Stimulated activated naive B cell treated with anti-CD40 and anti-IgM and Interleukin-4, amounts not matched to agents 10 μg/mL and 1 μg/mL and 100 μg/mL, for 72 hours (primary cell): ENCODE measurements around the gene PCSK2.

Experiments
- ATAC-seq, 2 donors: fragments of 150-1000 bp; cut with Tn5 transposase; replicated peaks; 2 replicates each; pipeline ENCODE4 v1.10.0; 2021; ENCODE audit warnings: moderate library complexity in 1 of 2
- DNase-seq: peaks from one replicate; pipeline ENCODE4 v3.0.0; 2021
- H3K27ac Mint-ChIP-seq: one replicate; pipeline ENCODE4 v1.8.0; 2022; ENCODE audit warnings: mild to moderate bottlenecking, mixed read lengths
- H3K27me3 Mint-ChIP-seq, 2 donors: one replicate each; pipeline ENCODE4 v1.8.0; 2022; ENCODE audit warnings: mixed read lengths in 2 of 2
- H3K36me3 Mint-ChIP-seq, 2 donors: one replicate each; pipeline ENCODE4 v1.8.0; 2022; ENCODE audit warnings: mixed read lengths in 2 of 2, mild to moderate bottlenecking in 1 of 2
- H3K4me1 Mint-ChIP-seq, 2 donors: one replicate each; pipeline ENCODE4 v1.8.0; 2022; ENCODE audit warnings: mixed read lengths in 2 of 2, mild to moderate bottlenecking in 1 of 2
- H3K4me3 Mint-ChIP-seq, 2 donors: one replicate each; pipeline ENCODE4 v1.8.0; 2022; ENCODE audit warnings: mild to moderate bottlenecking in 2 of 2, mixed read lengths in 2 of 2, moderate library complexity in 1 of 2
- H3K9me3 Mint-ChIP-seq, 2 donors: one replicate each; pipeline ENCODE4 v1.8.0; 2022; ENCODE audit warnings: mixed read lengths in 2 of 2, mild to moderate bottlenecking in 1 of 2

PCSK2 gene

DNA sequence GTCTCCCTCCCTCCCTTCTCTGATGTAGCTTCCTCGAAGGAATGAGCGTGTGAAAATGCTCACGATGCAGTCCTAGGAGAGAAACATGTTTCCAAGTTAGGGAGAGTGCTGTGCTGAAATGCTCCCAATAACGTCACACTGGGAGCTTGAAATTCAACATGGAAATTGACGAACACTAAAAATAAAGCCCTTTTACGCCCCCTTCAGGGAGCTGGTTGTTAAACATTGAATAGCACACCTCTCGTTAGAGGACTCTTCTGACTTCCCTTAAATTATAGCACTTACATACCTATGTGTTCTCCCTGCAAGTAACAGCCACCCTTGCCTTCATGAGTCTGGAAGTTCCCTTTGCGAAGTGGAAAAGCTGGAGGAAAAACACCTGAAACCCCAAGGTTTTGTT is 215.7 kb downstream of the PCSK2 start:
- Mint-ChIP-seq H3K36me3 (no peaks in the 10 kb centered on the region), H3K27me3 (peaks cover 27 to 28% of the 10 kb centered on the region in 2 donors), H3K27ac (no peak overlapping the region), H3K4me1 (no peaks in the 10 kb centered on the region), H3K4me3 (no peak overlapping the region), H3K9me3 (peaks cover 0 to 4% of the 10 kb centered on the region in 2 donors)
- DNase-seq = no peak
- no peak for ATAC-seq

DNA sequence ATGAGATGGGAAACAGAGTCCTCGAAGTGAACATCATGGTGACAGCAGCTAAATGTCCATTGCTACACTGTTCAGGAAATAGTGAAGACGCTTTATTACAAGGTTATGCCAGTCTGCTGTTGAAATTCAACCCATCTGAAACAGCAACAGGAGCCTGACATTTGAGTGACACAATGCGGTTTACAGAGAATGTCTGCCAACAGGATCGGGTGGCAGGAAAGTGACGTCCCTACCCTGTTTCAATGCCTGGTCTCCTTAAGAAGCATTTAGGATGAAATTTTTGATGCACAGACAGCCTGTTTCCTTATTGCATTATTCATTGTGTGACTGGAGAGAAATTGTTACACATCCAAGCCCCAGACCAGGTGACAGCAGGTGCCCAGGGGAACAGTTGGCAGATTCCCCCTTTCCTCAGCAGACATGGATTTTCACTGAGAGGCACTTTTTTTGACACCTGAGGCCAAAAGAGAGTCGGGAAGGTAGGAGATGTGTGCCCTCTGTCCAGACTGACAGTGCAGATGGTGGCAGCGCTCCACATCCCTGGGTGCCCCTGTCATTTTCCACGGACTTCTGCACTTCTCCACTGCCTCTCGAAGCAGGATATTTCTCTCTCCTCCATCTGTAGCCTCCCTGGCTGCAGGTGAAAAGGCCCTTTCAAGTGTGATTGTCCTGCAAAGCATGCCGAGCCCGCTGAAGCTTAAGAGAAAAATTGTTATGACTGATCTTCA is 216.5 kb downstream of the PCSK2 start:
- H3K36me3 Mint-ChIP-seq = no peaks in the 10 kb centered on the region
- no peak overlapping the region for H3K4me3 Mint-ChIP-seq
- no peak for DNase-seq
- peaks cover 27 to 28% of the 10 kb centered on the region in 2 donors for H3K27me3 Mint-ChIP-seq
- H3K9me3 Mint-ChIP-seq = peaks cover 0 to 4% of the 10 kb centered on the region in 2 donors
- H3K27ac Mint-ChIP-seq = no peak overlapping the region
- no peaks in the 10 kb centered on the region for H3K4me1 Mint-ChIP-seq
- no peak for ATAC-seq

DNA sequence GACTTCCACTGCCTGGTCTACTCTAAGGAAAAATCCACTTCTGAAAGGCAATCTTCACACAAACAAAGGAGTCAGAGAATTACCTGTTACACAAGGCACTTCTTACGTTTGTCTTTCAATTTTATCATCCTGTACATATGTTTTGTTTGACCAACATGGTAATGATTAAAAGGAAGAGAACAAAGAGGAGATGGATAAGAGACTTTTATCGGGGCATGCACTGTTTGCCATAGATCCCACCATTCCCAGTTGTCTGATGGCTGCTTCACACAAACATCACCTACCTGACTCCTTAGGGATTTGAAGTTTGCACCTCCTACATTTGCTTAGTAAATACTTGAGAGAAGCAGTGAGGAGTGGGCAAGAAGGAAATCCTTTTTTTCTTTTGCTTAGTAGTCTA is 217.3 kb downstream of the PCSK2 start:
- Mint-ChIP-seq H3K27me3 (peaks cover 27 to 28% of the 10 kb centered on the region in 2 donors), H3K4me1 (no peaks in the 10 kb centered on the region), H3K4me3 (no peak overlapping the region), H3K9me3 (peaks cover 0 to 4% of the 10 kb centered on the region in 2 donors), H3K27ac (no peak overlapping the region), H3K36me3 (no peaks in the 10 kb centered on the region)
- ATAC-seq (no peak), DNase-seq (no peak)

DNA sequence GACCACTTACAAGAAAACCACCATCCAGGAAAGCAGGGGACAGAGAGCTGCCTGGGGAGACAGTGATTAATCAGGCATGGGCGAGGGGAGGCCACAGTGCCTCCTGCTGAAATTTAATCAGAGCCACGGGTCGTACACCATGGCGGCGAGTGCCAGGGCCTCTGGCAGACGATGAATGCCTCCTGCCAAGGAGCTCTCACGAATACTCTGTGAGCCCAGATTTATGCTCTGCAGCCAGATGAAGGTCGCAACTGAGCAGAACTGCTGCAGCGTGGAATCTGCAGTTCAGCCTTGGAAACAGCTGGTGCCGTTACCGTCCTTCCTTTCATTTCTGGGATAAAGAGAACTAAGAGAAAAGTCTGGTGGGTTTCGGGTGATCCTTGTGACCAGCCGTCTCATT is 218.7 kb downstream of the PCSK2 start:
- DNase-seq (no peak), ATAC-seq (no peak)
- Mint-ChIP-seq H3K4me3 (no peak overlapping the region), H3K36me3 (no peaks in the 10 kb centered on the region), H3K9me3 (peaks cover 0 to 4% of the 10 kb centered on the region in 2 donors), H3K27ac (no peak overlapping the region), H3K4me1 (no peaks in the 10 kb centered on the region), H3K27me3 (peaks cover 23 to 27% of the 10 kb centered on the region in 2 donors)

DNA sequence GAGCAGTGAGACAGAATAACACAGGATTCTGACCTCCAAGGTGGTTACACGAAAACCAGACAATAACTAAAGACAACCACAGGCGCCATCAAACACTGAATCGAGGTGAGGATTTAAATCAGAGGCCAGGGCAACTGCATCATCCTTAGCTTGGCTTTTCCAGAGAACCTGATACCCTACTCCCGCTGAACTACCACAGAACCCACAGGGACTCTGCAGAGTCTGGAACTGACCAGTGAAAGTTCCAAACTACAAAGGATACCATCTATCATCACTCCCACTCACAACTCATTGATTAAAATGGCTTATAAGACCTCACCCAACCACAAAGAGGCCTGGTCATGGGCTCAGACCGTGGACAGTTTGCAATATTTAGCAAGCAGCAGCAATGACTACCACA is 219.3 kb downstream of the PCSK2 start:
- no peak for ATAC-seq
- no peak for DNase-seq
- Mint-ChIP-seq H3K9me3 (peaks cover 0 to 2% of the 10 kb centered on the region in 2 donors), H3K27ac (no peak overlapping the region), H3K4me3 (no peak overlapping the region), H3K36me3 (no peaks in the 10 kb centered on the region), H3K27me3 (peaks cover 20 to 22% of the 10 kb centered on the region in 2 donors), H3K4me1 (no peaks in the 10 kb centered on the region)

DNA sequence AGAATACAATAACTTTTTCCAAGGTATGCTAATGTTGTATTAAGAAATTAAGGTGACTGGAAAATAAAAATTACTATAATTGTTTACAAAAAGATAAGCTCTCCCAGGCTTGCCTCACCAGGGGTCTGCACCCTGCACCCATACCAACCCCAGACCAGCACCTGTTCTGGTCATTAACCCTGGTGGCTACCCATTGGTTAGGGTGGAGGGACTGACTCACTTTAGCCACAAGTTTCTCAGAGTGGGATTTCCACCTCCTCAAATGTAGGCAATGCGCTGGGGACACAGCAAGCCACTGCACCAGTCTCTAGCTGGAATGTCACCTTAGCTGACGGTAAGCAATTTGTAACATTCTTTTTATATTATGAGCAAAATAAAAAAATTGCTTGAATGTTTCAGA is 221.2 kb downstream of the PCSK2 start:
- ATAC-seq = no peak
- H3K27ac Mint-ChIP-seq = no peak overlapping the region

DNA sequence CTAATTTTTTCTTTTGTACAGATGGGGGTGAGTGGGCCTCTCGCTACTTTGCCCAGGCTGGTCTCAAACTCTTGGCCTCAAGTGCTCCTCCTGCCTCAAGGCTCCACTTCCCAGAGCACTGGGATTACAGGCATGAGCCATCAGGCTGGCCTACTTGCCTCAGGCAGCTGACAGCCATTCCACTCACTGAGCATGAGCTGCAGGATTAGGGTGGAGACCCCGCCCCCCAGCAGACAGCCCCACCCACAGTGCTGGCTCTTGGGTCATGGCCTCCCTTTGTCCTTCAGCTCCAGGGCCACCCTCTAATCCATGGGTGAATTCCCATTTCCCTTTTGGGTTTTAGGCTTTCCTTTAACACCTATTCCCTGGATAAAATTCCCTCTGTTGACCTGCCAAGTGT is 222.2 kb downstream of the PCSK2 start:
- H3K27me3 Mint-ChIP-seq = peaks cover 23 to 29% of the 10 kb centered on the region in 2 donors
- H3K27ac Mint-ChIP-seq = no peak overlapping the region
- no peaks in the 10 kb centered on the region for H3K36me3 Mint-ChIP-seq
- H3K4me1 Mint-ChIP-seq = no peaks in the 10 kb centered on the region
- no peak for ATAC-seq
- no peak overlapping the region for H3K4me3 Mint-ChIP-seq
- H3K9me3 Mint-ChIP-seq = no peaks in the 10 kb centered on the region
- DNase-seq = no peak

More for the DNA sequence above, 221.2 kb downstream of the PCSK2 start:
- H3K27me3 Mint-ChIP-seq = peaks cover 22 to 24% of the 10 kb centered on the region in 2 donors
- no peaks in the 10 kb centered on the region for H3K36me3 Mint-ChIP-seq
- H3K9me3 Mint-ChIP-seq = no peaks in the 10 kb centered on the region
- no peaks in the 10 kb centered on the region for H3K4me1 Mint-ChIP-seq
- no peak for DNase-seq
- no peak overlapping the region for H3K4me3 Mint-ChIP-seq

DNA sequence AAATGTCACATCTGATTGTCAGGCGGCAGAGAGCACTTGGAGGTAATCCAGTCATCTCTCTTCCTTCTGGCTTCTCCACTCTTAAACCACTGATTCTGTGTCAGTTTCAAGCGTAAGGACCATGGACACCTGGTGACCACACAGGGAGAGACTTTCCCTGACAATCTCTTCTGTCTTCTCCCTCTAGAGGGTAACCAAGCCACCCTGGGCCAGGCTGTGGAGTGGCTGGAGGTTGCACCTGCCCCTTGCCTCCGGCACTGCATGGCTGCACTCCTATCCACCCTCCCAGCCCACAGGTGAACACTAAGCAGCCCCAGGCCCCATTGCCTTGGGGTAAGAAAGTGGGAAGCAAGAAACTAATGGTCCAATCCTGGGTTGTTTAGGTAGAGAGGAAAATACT is 225.6 kb downstream of the PCSK2 start:
- no peaks in the 10 kb centered on the region for H3K36me3 Mint-ChIP-seq
- H3K27ac Mint-ChIP-seq = no peak overlapping the region
- no peak overlapping the region for H3K4me3 Mint-ChIP-seq
- DNase-seq (no peak), ATAC-seq (no peak)
- no peaks in the 10 kb centered on the region for H3K9me3 Mint-ChIP-seq
- no peaks in the 10 kb centered on the region for H3K4me1 Mint-ChIP-seq
- H3K27me3 Mint-ChIP-seq = peaks cover 26 to 49% of the 10 kb centered on the region in 2 donors

DNA sequence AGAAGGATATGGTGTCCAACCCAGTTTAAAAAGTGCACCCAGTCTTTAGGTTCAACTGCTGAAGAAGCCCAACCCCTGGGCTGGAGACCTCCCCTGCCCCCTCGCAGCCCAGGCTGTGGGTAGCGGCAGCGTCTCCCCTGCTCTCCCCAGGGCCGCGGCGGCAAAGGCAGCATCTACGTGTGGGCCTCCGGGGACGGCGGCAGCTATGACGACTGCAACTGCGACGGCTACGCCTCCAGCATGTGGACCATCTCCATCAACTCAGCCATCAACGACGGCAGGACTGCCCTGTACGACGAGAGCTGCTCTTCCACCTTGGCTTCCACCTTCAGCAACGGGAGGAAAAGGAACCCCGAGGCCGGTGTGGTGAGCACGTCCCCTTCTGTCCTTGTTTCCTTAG is 226.8 kb downstream of the PCSK2 start:
- Mint-ChIP-seq H3K9me3 (no peaks in the 10 kb centered on the region), H3K27ac (no peak overlapping the region), H3K4me1 (no peaks in the 10 kb centered on the region), H3K27me3 (peaks cover 26 to 49% of the 10 kb centered on the region in 2 donors), H3K4me3 (no peak overlapping the region), H3K36me3 (no peaks in the 10 kb centered on the region)
- no peak for DNase-seq
- ATAC-seq = no peak

DNA sequence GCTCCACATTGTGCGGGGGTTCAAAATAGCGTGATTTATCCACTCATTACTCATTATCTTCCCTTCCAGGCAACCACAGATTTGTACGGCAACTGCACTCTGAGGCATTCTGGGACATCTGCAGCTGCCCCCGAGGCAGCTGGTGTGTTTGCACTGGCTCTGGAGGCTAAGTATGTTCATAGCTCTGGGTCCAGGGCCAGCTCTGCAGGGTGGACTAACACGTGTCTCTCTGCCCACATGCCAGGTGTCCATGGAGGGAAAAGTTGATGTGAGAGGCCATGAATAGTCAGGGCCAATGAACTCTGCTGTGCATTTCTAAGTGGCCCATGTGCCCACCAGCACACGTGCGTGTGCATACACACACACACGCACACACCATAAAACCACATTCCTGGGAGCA is 229.4 kb downstream of the PCSK2 start:
- H3K36me3 Mint-ChIP-seq = no peaks in the 10 kb centered on the region
- H3K27ac Mint-ChIP-seq = no peak overlapping the region
- H3K4me3 Mint-ChIP-seq = no peak overlapping the region
- DNase-seq (no peak), ATAC-seq (no peak)
- peaks cover 0 to 3% of the 10 kb centered on the region in 2 donors for H3K9me3 Mint-ChIP-seq
- peaks cover 25 to 49% of the 10 kb centered on the region in 2 donors for H3K27me3 Mint-ChIP-seq
- no peaks in the 10 kb centered on the region for H3K4me1 Mint-ChIP-seq

DNA sequence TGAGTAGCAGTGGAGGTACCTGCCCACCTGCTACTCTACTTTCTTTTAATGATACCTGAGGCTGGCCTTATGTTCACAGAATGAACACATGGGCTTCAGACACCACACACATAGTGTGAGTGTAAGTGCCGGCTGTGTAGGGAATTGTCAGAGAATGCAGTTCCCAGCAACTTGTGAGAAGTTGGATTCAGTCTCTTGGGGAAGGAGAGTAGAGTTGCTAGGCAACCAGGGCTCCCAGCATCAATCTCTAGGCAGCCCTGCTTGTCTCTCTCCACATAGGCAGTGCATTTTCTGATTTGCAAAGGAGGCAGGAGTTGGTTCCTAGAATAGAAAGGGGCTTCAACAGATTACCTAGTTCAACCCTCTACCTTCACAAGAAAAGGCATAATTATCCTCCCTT is 230.2 kb downstream of the PCSK2 start:
- no peak for DNase-seq
- Mint-ChIP-seq H3K27me3 (peaks cover 19 to 49% of the 10 kb centered on the region in 2 donors), H3K36me3 (no peaks in the 10 kb centered on the region)

DNA sequence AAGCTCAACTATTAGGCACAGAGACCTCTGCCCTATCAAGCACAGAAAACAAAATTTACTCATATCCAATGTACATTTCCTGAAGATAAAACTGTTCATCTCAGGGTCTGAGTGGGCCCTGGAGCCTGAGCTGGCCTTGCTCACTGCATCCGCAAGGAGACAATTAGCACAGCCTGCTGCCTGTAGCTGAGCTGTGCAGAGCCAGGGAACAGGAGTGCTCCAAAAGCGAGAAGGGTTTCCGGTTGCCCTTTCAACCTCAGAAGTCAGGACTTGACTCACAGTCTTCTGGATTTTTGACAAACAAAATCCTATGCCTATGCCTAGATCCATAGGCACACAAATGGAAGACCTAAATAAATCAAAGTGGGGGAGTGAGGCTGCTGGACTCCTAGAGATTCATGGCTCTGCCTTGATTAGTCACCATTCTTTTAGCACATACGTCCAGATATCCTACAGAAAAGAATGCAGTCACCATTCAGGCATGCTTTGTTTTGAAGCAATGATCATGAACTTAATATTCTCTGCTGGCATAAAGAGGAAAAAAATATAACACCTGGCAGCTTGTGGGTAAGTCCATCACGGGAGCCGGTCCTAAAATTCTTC is 230.8 kb downstream of the PCSK2 start:
- H3K27me3 Mint-ChIP-seq = peaks cover 18 to 48% of the 10 kb centered on the region in 2 donors
- H3K4me1 Mint-ChIP-seq = no peaks in the 10 kb centered on the region
- no peak overlapping the region for H3K27ac Mint-ChIP-seq
- H3K9me3 Mint-ChIP-seq = peaks cover 0 to 3% of the 10 kb centered on the region in 2 donors
- H3K4me3 Mint-ChIP-seq = no peak overlapping the region
- ATAC-seq (no peak), DNase-seq (no peak)
- H3K36me3 Mint-ChIP-seq = no peaks in the 10 kb centered on the region

More for the DNA sequence above, 230.2 kb downstream of the PCSK2 start:
- H3K4me3 Mint-ChIP-seq = no peak overlapping the region
- no peak for ATAC-seq
- peaks cover 0 to 3% of the 10 kb centered on the region in 2 donors for H3K9me3 Mint-ChIP-seq
- no peak overlapping the region for H3K27ac Mint-ChIP-seq
- no peaks in the 10 kb centered on the region for H3K4me1 Mint-ChIP-seq

DNA sequence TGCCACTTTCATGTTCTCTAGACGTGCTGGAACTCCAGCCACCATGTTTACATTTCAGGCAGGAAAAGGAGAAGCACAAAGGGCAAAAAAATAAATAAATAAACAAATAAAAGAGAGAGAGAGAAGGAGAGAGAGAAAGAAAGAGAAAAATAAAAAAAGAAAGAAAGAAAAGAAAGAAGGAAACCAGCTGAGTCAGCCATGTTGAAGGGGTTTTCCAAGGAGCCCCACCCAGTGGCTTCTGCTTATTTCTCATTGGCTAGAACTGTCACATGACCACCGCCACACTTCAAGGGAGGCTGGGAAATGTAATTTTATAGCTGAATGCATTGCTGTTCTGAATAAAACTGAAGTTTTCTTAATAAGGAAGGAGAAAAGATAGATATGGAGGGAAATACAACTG is 233.3 kb downstream of the PCSK2 start:
- peaks cover 10 to 40% of the 10 kb centered on the region in 2 donors for H3K27me3 Mint-ChIP-seq
- no peaks in the 10 kb centered on the region for H3K36me3 Mint-ChIP-seq
- H3K9me3 Mint-ChIP-seq = peaks cover 0 to 3% of the 10 kb centered on the region in 2 donors
- DNase-seq (no peak), ATAC-seq (no peak)
- H3K27ac Mint-ChIP-seq = no peak overlapping the region
- no peak overlapping the region for H3K4me3 Mint-ChIP-seq
- H3K4me1 Mint-ChIP-seq = no peaks in the 10 kb centered on the region

DNA sequence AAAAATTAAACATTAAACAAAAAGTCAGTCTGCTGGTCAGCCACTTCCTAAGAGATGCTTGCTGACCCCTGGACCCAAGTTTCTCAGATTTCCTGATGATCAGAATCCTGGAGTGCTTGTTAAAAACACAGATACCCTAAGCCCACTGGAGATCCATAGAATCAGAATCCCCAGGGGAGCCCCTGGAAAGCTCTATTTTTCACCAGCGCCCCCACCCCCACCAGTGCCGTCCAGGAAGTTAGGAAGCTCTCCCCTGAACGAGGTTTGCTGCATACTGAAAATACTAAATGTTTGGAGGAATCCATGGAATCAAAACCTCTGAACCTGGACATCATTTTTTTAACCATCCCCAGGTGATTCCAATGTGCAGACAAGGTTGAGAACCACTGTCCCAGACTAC is 235.1 kb downstream of the PCSK2 start:
- ATAC-seq (no peak), DNase-seq (no peak)
- H3K36me3 Mint-ChIP-seq = no peaks in the 10 kb centered on the region
- peaks cover 0 to 3% of the 10 kb centered on the region in 2 donors for H3K9me3 Mint-ChIP-seq
- no peak overlapping the region for H3K4me3 Mint-ChIP-seq
- no peak overlapping the region for H3K27ac Mint-ChIP-seq
- H3K27me3 Mint-ChIP-seq = peaks cover 12 to 30% of the 10 kb centered on the region in 2 donors
- no peaks in the 10 kb centered on the region for H3K4me1 Mint-ChIP-seq

DNA sequence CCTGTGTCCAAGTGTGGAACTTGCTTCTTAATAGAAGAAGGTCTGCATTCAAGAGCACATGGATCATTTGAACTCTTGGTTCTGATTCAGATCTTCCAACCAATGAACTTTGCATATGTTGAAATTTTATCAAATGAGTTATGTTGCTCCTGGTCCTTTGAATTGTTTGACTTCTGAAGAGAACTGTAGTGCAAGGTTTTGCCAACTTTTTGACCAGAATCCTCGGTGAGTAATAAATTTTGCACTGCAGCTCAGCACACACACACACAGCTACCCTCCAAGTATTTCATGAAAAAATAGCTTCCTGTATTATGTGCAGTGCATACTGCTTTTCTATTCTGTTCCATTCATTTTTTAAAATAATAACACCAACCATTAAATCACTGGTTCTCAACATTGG is 236.9 kb downstream of the PCSK2 start:
- H3K27ac Mint-ChIP-seq = no peak overlapping the region
- peaks cover 16 to 27% of the 10 kb centered on the region in 2 donors for H3K27me3 Mint-ChIP-seq
- DNase-seq (no peak), ATAC-seq (no peak)
- H3K4me1 Mint-ChIP-seq = no peaks in the 10 kb centered on the region
- no peak overlapping the region for H3K4me3 Mint-ChIP-seq
- H3K36me3 Mint-ChIP-seq = no peaks in the 10 kb centered on the region
- H3K9me3 Mint-ChIP-seq = peaks cover 0 to 3% of the 10 kb centered on the region in 2 donors
